Measurements from ENCODE around the gene SMCO4.

GRCh38 chr11:93560199-93560932 is 17.2 kb upstream of the SMCO4 start:
- TF ChIP-seq EZH2phosphoT487 (IDR thresholded peaks at IDR 0.05; ENCODE audit: borderline replicate concordance) (no peak), CTCF (conservative IDR thresholded peaks at IDR 0.05; ENCODE audit: low read length) (no peak)

Data from Loucy (cell line).